Activated CD8-positive, alpha-beta memory T cell treated with anti-CD3 and anti-CD28 coated beads, Interleukin-2, amount 50 U/mL, for 1 hour (primary cell): ENCODE results near the gene CLDN25.
"Not testable (repeated sequence)": the region's sequence is repeated elsewhere in the genome, so short reads cannot be mapped to it uniquely, and the experiment has no call there.

Experiments used
- DNase-seq: peaks from one replicate; pipeline ENCODE4 v3.0.0-alpha.2; 2020; ENCODE audit errors: extremely low read depth

The CLDN25 gene

GRCh38 chr11:113779496-113779895 lies at the start of gene CLDN25:
Gene CLDN25, plus strand, starts transcription at chr11:113779796. Its CDS starts 0 bp downstream, at chr11:113779796.
- DNase-seq, result no peak

DNA sequence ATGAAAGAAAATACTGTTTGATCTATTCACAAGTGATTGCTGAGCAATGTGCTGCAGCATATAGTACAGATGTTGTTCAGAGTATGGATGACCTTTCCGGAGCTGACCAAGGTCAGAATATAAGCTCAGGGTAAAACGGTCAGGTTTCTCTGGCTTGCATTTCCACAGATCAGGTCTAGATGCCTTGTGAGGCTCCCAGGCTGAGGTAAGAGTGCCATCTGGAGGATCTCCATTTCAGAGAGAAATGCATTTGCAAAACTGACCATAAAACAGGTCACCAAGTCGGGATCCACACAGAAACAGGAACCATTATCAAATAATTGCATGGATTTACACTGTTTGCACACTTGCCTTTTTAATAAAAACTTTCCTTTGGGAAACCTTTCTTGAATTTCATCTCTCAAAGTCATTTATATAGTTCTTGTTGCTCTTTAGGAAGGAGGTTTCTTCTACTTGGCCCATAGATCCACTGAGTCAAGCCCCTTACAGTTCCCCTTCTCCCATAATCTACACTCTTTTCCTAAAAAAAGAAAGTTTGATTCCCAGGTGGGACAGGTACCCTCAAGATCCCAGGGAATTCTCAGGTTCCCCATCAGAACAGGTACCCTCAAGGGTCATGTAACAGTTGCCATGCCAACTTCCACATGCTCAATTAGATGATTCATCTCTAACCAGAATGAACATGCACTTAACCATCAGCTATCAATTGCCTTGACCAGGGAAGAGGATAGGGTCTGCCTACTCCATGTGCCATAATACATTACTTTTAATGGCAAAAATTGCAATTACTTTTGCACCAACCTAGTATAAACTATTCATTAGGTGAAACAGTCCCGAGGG lies 48.5 kb upstream of the CLDN25 start:
- DNase-seq, result no peak

GRCh38 chr11:113732092-113732491 lies 47.5 kb upstream of the CLDN25 start:
- DNase-seq, result no peak

- DNase-seq, result no peak
These were observed 43.3 kb upstream of the CLDN25 start for GRCh38 chr11:113736323-113736722.

- no peak for DNase-seq
These were observed 26.7 kb upstream of the CLDN25 start for GRCh38 chr11:113752932-113753331.

DNA sequence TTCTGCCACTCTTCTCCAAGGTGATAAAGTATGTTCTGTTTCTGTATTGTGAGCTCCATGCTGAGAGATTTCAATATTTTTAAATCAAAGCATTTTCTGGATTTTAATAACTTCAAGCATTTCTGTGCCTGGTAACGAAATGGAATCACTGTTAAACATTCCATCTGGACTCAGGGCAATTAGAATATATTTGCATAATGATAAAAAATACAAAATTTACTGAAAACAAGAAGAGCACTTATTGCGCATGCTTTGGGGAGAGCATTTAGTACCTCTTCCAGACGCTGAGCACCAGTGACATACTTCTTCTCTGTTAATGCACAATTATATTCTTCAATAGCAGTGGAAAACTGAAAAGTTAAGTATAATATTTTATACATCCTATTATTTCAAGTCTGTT lies 19.4 kb upstream of the CLDN25 start:
- DNase-seq, result no peak

GRCh38 chr11:113763040-113763439 lies 16.6 kb upstream of the CLDN25 start:
- not testable (repeated sequence) for DNase-seq

GRCh38 chr11:113764527-113765219 lies 14.9 kb upstream of the CLDN25 start:
- DNase-seq, result no peak

DNA sequence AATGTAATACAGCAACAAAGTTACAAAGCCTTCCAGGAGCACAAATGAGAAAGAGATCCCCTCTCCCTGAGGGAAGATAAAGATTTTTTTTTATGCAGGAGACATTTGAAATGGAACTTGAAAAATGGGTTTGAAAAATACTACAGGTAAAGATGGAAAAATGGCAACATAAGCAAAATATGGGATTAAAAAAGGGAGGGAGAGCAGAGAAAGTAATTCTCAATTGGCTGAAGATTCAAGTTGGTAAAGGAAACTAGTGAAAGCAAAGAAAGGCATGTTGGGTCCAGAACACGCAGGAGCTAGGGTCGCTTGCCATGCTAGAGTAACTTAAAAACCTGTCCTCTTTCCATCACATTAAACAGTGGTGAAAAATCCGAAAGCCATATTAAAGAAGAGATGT lies 7.6 kb upstream of the CLDN25 start:
- DNase-seq, result no peak

DNA sequence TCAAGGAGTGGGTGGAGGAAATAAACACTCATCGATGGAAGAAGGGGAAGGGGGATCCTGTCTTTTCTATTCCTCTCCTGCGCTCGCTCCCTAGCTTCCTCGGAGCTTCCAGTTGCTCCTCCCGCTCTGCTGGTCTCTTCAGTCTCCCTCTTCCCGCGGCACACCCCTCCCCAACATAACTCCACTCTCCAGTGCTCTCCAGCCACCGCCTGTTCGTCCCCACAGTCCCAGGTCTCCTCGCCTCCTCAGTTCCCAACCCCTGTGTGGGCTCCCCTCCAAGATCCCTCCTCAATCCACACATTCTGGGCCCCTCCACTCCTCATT lies 6.5 kb upstream of the CLDN25 start:
- no peak for DNase-seq

- DNase-seq, result peak; percentile 64
These were observed 6.0 kb upstream of the CLDN25 start, which contains the start of gene ZW10 for GRCh38 chr11:113773416-113774173. Gene ZW10, minus strand, starts transcription at chr11:113773692. Its CDS starts 26 bp downstream, at chr11:113773666.

DNA sequence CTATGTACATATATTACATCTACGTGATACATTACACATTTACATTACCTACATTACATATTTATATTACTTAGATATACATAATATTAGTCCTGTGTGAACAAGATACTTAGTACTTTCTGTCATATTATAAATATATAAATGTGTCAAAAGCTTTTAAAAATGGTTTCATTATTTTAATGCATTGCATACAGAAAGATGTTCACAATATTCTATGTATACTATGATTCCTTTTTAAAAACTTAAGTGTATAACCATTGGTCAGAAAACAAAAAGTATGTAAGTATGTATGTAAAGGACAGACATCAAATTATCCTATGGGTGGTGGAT lies 5.5 kb upstream of the CLDN25 start:
- no peak for DNase-seq

- DNase-seq, result no peak
These were observed 1.3 kb upstream of the CLDN25 start for GRCh38 chr11:113778111-113778910.

- DNase-seq, result no peak
These were observed 2.1 kb downstream of the CLDN25 start for GRCh38 chr11:113781682-113782081.

GRCh38 chr11:113782134-113782533 lies 2.5 kb downstream of the CLDN25 start:
- no peak for DNase-seq

DNA sequence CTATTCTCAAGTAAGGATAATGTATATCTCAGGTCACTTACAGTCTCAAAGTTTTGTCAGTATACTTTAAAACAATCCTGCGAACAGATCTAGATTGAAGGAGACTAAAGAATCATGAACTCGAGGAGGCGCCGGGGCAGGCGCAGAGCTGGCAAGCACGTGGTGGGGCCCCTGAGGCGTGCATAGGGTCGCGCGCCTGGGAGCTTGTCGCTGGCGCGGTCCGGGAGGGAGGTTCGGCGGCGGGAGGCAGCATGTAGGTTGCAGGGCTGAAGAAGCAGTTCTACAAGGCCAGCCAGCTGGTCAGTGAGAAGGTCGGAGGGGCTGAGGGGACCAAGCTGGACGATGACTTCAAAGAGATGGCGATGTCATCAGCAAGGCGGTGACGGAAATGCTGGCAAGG lies 9.4 kb downstream of the CLDN25 start:
- DNase-seq, result not testable (repeated sequence)

DNA sequence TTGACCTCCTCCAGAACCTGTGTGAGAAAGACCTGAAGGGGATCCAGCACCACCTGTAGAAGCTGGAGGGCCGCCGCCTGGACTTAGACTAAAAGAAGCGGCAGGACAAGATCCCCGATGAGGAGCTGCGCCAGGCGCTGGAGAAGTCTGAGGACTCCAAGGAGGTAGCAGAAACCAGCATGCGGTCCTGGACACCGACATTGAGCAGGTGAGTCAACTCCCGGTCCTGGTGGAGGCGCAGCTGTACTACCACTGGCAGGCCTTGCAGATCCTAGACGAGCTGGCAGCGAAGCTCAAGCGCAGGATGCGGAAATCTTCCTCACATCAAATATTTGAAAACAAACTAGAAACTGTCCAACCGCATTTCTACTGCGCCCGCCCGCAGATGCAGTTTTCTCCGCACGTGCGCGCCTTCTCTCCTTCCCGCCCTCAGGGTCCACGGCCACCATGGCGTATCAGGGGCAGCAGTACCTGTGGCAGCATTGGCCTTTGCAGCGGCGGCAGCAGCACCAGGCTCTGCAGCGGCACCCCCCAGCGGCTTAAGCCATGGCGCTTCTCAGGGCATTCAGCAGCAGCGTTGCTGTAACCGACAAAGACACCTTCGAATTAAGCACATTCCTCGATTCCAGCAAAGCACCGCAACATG lies 10.2 kb downstream of the CLDN25 start:
- no peak for DNase-seq

GRCh38 chr11:113796663-113797259 lies 17.2 kb downstream of the CLDN25 start:
- no peak for DNase-seq

GRCh38 chr11:113802621-113803020 lies 23.0 kb downstream of the CLDN25 start:
- no peak for DNase-seq

GRCh38 chr11:113805640-113806039 lies 26.0 kb downstream of the CLDN25 start:
- no peak for DNase-seq

DNA sequence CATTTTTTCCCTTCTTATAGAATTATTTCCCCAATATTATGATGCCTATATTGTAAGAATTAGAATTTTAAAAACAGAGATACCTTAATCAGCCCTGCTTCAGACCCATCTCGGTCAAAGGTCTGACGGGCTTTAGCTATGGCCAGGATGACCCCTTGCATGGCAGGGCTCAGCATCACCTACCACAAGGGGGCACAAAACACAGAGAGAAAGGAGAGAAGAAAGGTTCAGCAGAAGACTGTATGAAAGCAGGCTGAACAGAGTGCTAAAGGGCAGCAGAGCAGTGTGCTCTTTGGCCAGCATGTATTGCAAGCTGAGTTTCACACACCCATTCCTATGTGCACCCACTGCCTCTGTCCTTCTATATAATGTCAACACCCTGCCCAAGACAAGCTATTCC lies 26.8 kb downstream of the CLDN25 start:
- no peak for DNase-seq
